A549 (cell line): Measurements from ENCODE around the gene AP4S1. TPM values are rescaled to one million over a fixed set of nuclear protein-coding genes. Genes with fewer than 3 reads are reported as not detected.

Experiments
- ATAC-seq, 2 experiments: fragments of 200-7000 bp in 1 of 2; fragments of >200 bp in 1 of 2; cut with Nextera tagmentation in 1 of 2; cut with Tn5 transposase in 1 of 2; 3 replicates each; pipeline versions ENCODE4 v1.8.0 to v1.9.1; 2018 to 2020; ENCODE audit warnings: mild to moderate bottlenecking in 1 of 2, moderate library complexity in 1 of 2
- CTCF ChIA-PET: fragments of 300-600 bp; sonication (Branson Sonifier 250); formaldehyde crosslinking; extraction: SDS; loops from one replicate; lab custom pipeline; 2021; ENCODE audit warnings: antibody characterized with exemption, inconsistent platforms; lab: Yijun Ruan, JAX
- POLR2A ChIA-PET: fragments of 350-600 bp; formaldehyde crosslinking; extraction: SDS; loops from one replicate; lab custom pipeline; 2021; ENCODE audit warnings: antibody characterized with exemption, inconsistent platforms; lab: Yijun Ruan, JAX
- DNase-seq, 2 experiments: peaks; one replicate each; pipeline versions ENCODE4 v3.0.0 to v3.0.0-alpha.2; 2011 to 2016; ENCODE audit warnings: low read depth in 1 of 2, low spot score in 1 of 2
- FAIRE-seq: peaks from 2 replicates; lab custom pipeline; 2011; peaks lifted over from hg19 to GRCh38; lab: Jason Lieb, UNC
- H3K27ac ChIP-seq, 2 experiments: fragments of >200 bp; sonication (Bioruptor Twin); formaldehyde crosslinking; 3 replicates each; pipeline ENCODE4 v1.5.1; 2016 to 2017
- H3K4me1 ChIP-seq: fragments of >200 bp; sonication (Bioruptor Twin); formaldehyde crosslinking; 3 replicates; pipeline ENCODE4 v1.6.1; 2016
- H3K4me2 ChIP-seq: fragments of >200 bp; sonication (Bioruptor Twin); formaldehyde crosslinking; 3 replicates; pipeline ENCODE4 v1.6.1; 2016
- H3K4me3 ChIP-seq: fragments of >200 bp; sonication (Bioruptor Twin); formaldehyde crosslinking; 3 replicates; pipeline ENCODE4 v1.5.1; 2016
- H3K9me3 ChIP-seq: fragments of >200 bp; sonication (Bioruptor Twin); formaldehyde crosslinking; 3 replicates; pipeline ENCODE4 v1.6.1; 2016
- BHLHE40 ChIP-seq: IDR thresholded peaks from 2 replicates; pipeline ENCODE4 v1.6.1; 2012; ENCODE audit warnings: low read depth, low read length, inconsistent platforms
- CBX2 ChIP-seq: fragments of 200-600 bp; sonication (generic); IDR thresholded peaks from 2 replicates; pipeline ENCODE4 v1.6.1; 2016; ENCODE audit warnings: low read depth, mild to moderate bottlenecking, borderline replicate concordance
- CEBPB ChIP-seq, 2 experiments: fragments of >200 bp in 1 of 2; sonication (Bioruptor Twin) in 1 of 2; formaldehyde crosslinking in 1 of 2; IDR thresholded peaks; 2 replicates each; pipeline ENCODE4 v1.6.1; 2012 to 2016
- ESRRA ChIP-seq: fragments of 150-350 bp; IDR thresholded peaks from 2 replicates; pipeline ENCODE4 v1.6.1; 2014; ENCODE audit warnings: mild to moderate bottlenecking, low read length, borderline replicate concordance
- FOSB ChIP-seq: fragments of 250-450 bp; sonication (Bioruptor Pico); IDR thresholded peaks from 2 replicates; pipeline ENCODE4 v1.5.0; 2020; ENCODE audit warnings: mild to moderate bottlenecking, moderate library complexity
- FOSL2 ChIP-seq, 2 experiments: fragments of 450-650 bp in 1 of 2; fragments of >200 bp in 1 of 2; sonication (Bioruptor Twin) in 1 of 2; formaldehyde crosslinking; IDR thresholded peaks; 2 replicates each; pipeline versions ENCODE4 v1.5.0 to v1.6.1; 2016 to 2020; ENCODE audit warnings: mild to moderate bottlenecking in 1 of 2, moderate library complexity in 1 of 2
- GATA3 ChIP-seq: IDR thresholded peaks from 2 replicates; pipeline ENCODE4 v1.6.1; 2012; ENCODE audit warnings: borderline replicate concordance
- HDAC2 ChIP-seq: fragments of 200-600 bp; sonication (generic); IDR thresholded peaks from 2 replicates; pipeline ENCODE4 v1.6.1; 2016
- HEYL ChIP-seq: fragments of 250-450 bp; sonication (Bioruptor Pico); IDR thresholded peaks from 2 replicates; pipeline ENCODE4 v1.8.0; 2021; ENCODE audit warnings: mild to moderate bottlenecking, moderate library complexity
- HOXA7 ChIP-seq: fragments of 250-450 bp; sonication (Bioruptor Pico); IDR thresholded peaks from 2 replicates; pipeline ENCODE4 v1.5.0; 2020; ENCODE audit warnings: mild to moderate bottlenecking, moderate library complexity
- HOXB5 ChIP-seq: fragments of 250-450 bp; sonication (Bioruptor Pico); IDR thresholded peaks from 2 replicates; pipeline ENCODE4 v1.5.0; 2020; ENCODE audit warnings: mild to moderate bottlenecking, moderate library complexity
- MAFK ChIP-seq: fragments of 450-650 bp; IDR thresholded peaks from 2 replicates; pipeline ENCODE4 v1.6.1; 2014; ENCODE audit not compliant: partially characterized antibody
- NFE2L2 ChIP-seq: fragments of 150-350 bp; conservative IDR thresholded peaks from 2 replicates; pipeline ENCODE4 v1.6.1; 2014; ENCODE audit warnings: low read length
- PHF8 ChIP-seq: fragments of 200-600 bp; sonication (generic); IDR thresholded peaks from 2 replicates; pipeline ENCODE4 v1.6.1; 2016; ENCODE audit warnings: low read depth, mild to moderate bottlenecking, antibody characterized with exemption, moderate library complexity, borderline replicate concordance
- POLR2AphosphoS2 ChIP-seq: conservative IDR thresholded peaks from 2 replicates; pipeline ENCODE4 v1.6.1; 2012; ENCODE audit warnings: low read length, improper control_type of control experiment, inconsistent platforms
- RAD21 ChIP-seq, 2 experiments: fragments of >200 bp in 1 of 2; sonication (Bioruptor Twin) in 1 of 2; formaldehyde crosslinking in 1 of 2; IDR thresholded peaks in 1 of 2; conservative IDR thresholded peaks in 1 of 2; 2 replicates in 1 of 2; 3 replicates in 1 of 2; pipeline ENCODE4 v1.6.1; 2012 to 2018; ENCODE audit warnings: inconsistent platforms in 1 of 2
- RCOR1 ChIP-seq: fragments of 150-350 bp; IDR thresholded peaks from 2 replicates; pipeline ENCODE4 v1.6.1; 2014; ENCODE audit warnings: antibody characterized with exemption, low read length, low read depth
- RNF2 ChIP-seq: fragments of 200-600 bp; sonication (generic); IDR thresholded peaks from 2 replicates; pipeline ENCODE4 v1.6.1; 2016; ENCODE audit warnings: low read depth, mild to moderate bottlenecking, antibody characterized with exemption, moderate library complexity, borderline replicate concordance
- SREBF2 ChIP-seq: fragments of 450-650 bp; IDR thresholded peaks from 2 replicates; pipeline ENCODE4 v1.6.1; 2014; ENCODE audit warnings: mild to moderate bottlenecking, moderate library complexity
- ZC3H11A ChIP-seq: fragments of 450-650 bp; IDR thresholded peaks from 2 replicates; pipeline ENCODE4 v1.6.1; 2014; ENCODE audit warnings: antibody characterized with exemption, mild to moderate bottlenecking
- ZNF302 ChIP-seq: fragments of 250-450 bp; sonication (Bioruptor Pico); IDR thresholded peaks from 2 replicates; pipeline ENCODE4 v1.9.0; 2021; ENCODE audit warnings: inconsistent platforms, mild to moderate bottlenecking, moderate library complexity
- ZSCAN20 ChIP-seq: fragments of 250-450 bp; sonication (Bioruptor Pico); IDR thresholded peaks from 2 replicates; pipeline ENCODE4 v1.8.0; 2022; ENCODE audit warnings: mild to moderate bottlenecking, moderate library complexity
- WGBS: methylation state at CpG from one replicate; pipeline ENCODE4 v1.1.6; 2017; ENCODE audit errors: missing lambda C conversion rate; 5-methylcytosine and 5-hydroxymethylcytosine counted together
- polyA plus RNA-seq, 4 experiments: library from polyadenylated mRNA; depleted of rRNA in 3 of 4; stranded (reverse); fragments of >200 nt; fragmentation: RNase III in 1 of 4; extraction: RNeasy Plus Mini Kit Qiagen cat#74134 plus additional on column Dnase treatment in 1 of 4; gene quantifications; 2 replicates in 3 of 4; 3 replicates in 1 of 4; pipeline ENCODE4 v1.2.3, GENCODE V29; 2011 to 2017
- TF ChIP-seq, protein P1 (sequence below): fragments of >200 bp; sonication (Bioruptor Twin); formaldehyde crosslinking; IDR thresholded peaks from 3 replicates; pipeline ENCODE4 v1.6.1; 2016
- TF ChIP-seq, protein P2 (sequence below): fragments of 150-350 bp; IDR thresholded peaks from 2 replicates; pipeline ENCODE4 v1.6.1; 2014; ENCODE audit warnings: low read depth, mild to moderate bottlenecking, low read length
- TF ChIP-seq, protein P3 (sequence below): IDR thresholded peaks from 2 replicates; pipeline ENCODE4 v1.6.1; 2012
- TF ChIP-seq, protein P4 (sequence below): fragments of >200 bp; sonication (Bioruptor Twin); formaldehyde crosslinking; IDR thresholded peaks from 2 replicates; pipeline ENCODE4 v1.6.1; 2016
- TF ChIP-seq, protein P5 (sequence below): IDR thresholded peaks from 2 replicates; pipeline ENCODE4 v1.6.1; 2012

AP4S1 gene
- polyA plus RNA-seq, 2 of the 4 experiments (the other 2 are of a cell fraction), result 12.4 to 13.4 TPM

DNA sequence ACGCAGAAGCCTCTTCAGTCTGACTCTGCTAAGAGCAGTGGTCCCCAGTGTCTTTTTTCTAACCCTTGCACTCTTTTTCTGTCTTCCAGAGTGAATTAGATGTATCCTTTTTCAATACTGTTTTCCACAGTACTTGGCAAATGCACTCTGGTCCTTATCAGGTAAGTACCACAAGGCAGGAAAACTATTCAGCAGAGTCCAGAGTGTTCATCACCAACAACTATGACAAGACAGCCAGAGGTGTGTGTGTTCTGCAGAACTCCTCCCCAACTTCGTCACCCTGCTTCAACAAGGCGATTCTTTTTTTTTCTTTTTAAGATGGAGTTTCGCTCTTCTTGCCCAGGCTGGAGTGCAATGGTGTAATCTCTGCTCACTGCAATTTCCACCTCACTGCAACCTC lies 55.0 kb downstream of the AP4S1 start (continued):
- TF ChIP-seq RAD21 (conservative IDR thresholded peaks at IDR 0.05 in 1 of 2, IDR thresholded peaks at IDR 0.05 in 1 of 2), result no peak

DNA sequence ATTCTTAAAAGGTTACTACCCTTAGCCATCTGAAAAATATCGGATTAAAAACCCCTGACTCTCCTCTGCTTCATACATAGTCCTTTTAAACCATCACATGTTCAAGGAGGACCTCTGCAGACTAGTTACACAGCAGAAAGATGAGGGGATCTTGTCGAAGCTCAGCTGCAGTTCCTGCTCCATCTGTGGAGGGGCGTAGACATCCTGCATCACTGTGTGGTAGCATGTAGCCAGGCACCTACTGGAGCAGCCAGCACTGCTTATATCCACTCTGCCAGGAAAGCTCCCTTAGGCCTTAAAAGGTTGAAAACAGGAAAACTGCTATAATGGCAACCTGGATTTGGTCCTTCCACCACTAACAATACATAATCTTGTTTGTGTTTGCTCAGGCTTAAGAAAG lies 58.3 kb downstream of the AP4S1 start:
- CTCF ChIA-PET, result interaction anchor here (1.4 to 3.8 kb wide), 3 partner anchors 16 to 101 kb away, joined by 3 to 68 read pairs (median 4); no protein-coding TSS in a partner anchor
- 81% methylated on average over 3 of the region's 3 CpGs for WGBS
- ATAC-seq (0 out of 6 replicates have a peak, but pooled peaks of 1 of the 2 experiments have one; percentile 24), FAIRE-seq (no peak), DNase-seq (no peak)
- TF ChIP-seq ZNF302 (CRISPR knock-in tag) (no peak), HDAC2 (no peak), ZC3H11A (no peak), SREBF2 (no peak), RCOR1 (no peak), HOXB5 (CRISPR knock-in tag) (no peak), ESRRA (no peak), HOXA7 (CRISPR knock-in tag) (no peak), NFE2L2 (no peak), FOSB (CRISPR knock-in tag) (no peak), PHF8 (no peak), BHLHE40 (no peak)
- TF ChIP-seq, protein P1, sequence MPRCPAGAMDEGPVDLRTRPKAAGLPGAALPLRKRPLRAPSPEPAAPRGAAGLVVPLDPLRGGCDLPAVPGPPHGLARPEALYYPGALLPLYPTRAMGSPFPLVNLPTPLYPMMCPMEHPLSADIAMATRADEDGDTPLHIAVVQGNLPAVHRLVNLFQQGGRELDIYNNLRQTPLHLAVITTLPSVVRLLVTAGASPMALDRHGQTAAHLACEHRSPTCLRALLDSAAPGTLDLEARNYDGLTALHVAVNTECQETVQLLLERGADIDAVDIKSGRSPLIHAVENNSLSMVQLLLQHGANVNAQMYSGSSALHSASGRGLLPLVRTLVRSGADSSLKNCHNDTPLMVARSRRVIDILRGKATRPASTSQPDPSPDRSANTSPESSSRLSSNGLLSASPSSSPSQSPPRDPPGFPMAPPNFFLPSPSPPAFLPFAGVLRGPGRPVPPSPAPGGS, result no peak
- Histone ChIP-seq H3K27ac (no peak overlapping the region), H3K4me1 (peaks cover 11% of the 10 kb centered on the region), H3K4me3 (no peak overlapping the region), H3K9me3 (no peaks in the 10 kb centered on the region), H3K4me2 (no peak overlapping the region)
- POLR2A ChIA-PET, result no interaction called here

DNA sequence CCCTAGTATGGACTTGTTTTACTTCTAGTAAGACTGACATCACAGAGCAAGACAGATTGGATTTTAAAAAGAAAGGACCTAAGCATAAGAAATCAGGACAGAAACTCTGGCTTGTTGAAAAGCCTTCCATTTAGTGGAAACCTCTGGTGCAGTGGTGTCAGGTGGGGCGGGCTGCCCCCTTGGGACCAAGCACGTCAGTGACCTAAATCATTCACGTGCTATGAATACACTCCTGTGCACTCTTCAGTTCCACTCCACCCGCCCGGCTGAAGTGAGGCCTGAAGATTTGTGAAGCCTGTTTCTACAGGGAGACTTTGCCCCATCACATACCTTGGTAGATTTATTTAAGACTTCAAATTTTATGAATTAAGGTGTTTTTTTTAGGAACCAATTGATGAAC lies 58.9 kb downstream of the AP4S1 start:
- Histone ChIP-seq H3K4me3 (no peak overlapping the region), H3K4me2 (no peak overlapping the region), H3K4me1 (peaks cover 11% of the 10 kb centered on the region)
- CTCF ChIA-PET, result interaction anchor here (1.4 to 3.8 kb wide), 2 partner anchors 16 to 102 kb away, joined by 3 to 68 read pairs; no protein-coding TSS in a partner anchor
- POLR2A ChIA-PET, result no interaction called here
- no peak; a peak in 1 of 6 replicates for ATAC-seq
- WGBS, result 87% methylated on average over 5 of the region's 5 CpGs
- TF ChIP-seq, protein P2, sequence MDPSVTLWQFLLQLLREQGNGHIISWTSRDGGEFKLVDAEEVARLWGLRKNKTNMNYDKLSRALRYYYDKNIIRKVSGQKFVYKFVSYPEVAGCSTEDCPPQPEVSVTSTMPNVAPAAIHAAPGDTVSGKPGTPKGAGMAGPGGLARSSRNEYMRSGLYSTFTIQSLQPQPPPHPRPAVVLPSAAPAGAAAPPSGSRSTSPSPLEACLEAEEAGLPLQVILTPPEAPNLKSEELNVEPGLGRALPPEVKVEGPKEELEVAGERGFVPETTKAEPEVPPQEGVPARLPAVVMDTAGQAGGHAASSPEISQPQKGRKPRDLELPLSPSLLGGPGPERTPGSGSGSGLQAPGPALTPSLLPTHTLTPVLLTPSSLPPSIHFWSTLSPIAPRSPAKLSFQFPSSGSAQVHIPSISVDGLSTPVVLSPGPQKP, result no peak
- TF ChIP-seq RAD21 (conservative IDR thresholded peaks at IDR 0.05 in 1 of 2, IDR thresholded peaks at IDR 0.05 in 1 of 2) (peak in 1 of 2 experiments; percentile 12; a peak in 1 of 5 replicates), RCOR1 (no peak), FOSB (CRISPR knock-in tag) (no peak)
- TF ChIP-seq, all 56 proteins: peak for 1
- no peaks in the 10 kb centered on the region for H3K9me3 ChIP-seq
- H3K27ac ChIP-seq, result no peak overlapping the region
- DNase-seq (no peak), FAIRE-seq (no peak)

DNA sequence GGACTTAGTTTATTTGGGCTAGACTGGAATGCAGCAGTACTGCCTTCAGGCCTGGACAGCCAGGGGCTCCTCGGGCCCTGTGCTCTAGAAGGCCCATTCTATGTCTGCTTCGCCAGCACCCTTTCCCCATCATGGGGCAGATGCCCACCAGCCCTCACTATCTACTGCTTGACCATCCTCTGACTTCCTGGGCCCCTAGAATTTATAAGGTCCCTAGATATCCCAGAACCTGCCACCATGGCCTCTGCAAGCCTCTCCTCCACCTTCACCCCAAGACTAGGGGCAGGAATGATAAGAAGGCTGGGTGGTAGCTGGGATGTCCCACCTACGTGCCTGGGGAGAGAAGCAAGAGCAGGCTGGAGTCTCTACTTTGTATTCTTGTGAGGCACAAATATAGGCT lies 59.6 kb downstream of the AP4S1 start:
- H3K9me3 ChIP-seq, result no peaks in the 10 kb centered on the region
- ChIA-PET CTCF (interaction anchor here (1.0 kb wide), 1 partner anchor 105 kb away, joined by 3 read pairs; no protein-coding TSS in a partner anchor), POLR2A (no interaction called here)
- peaks cover 7% of the 10 kb centered on the region for H3K4me1 ChIP-seq
- no peak for ATAC-seq
- H3K4me2 ChIP-seq, result no peak overlapping the region
- 91% methylated on average over 3 of the region's 3 CpGs for WGBS
- H3K4me3 ChIP-seq, result no peak overlapping the region
- no peak for DNase-seq
- no peak overlapping the region for H3K27ac ChIP-seq
- no peak for FAIRE-seq
- TF ChIP-seq RNF2 (no peak), CEBPB (IDR thresholded peaks at IDR 0.05) (no peak), ESRRA (no peak), BHLHE40 (no peak), ZSCAN20 (CRISPR knock-in tag) (no peak), POLR2AphosphoS2 (no peak), FOSL2 (IDR thresholded peaks at IDR 0.05) (no peak), FOSL2 (CRISPR knock-in tag; IDR thresholded peaks at IDR 0.05) (no peak), GATA3 (no peak), HEYL (no peak), MAFK (no peak), CBX2 (no peak)
- TF ChIP-seq, protein P1, result no peak
- TF ChIP-seq, protein P3, sequence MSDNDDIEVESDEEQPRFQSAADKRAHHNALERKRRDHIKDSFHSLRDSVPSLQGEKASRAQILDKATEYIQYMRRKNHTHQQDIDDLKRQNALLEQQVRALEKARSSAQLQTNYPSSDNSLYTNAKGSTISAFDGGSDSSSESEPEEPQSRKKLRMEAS, result no peak
- TF ChIP-seq, protein P4, sequence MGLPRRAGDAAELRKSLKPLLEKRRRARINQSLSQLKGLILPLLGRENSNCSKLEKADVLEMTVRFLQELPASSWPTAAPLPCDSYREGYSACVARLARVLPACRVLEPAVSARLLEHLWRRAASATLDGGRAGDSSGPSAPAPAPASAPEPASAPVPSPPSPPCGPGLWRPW, result no peak
- TF ChIP-seq, protein P5, sequence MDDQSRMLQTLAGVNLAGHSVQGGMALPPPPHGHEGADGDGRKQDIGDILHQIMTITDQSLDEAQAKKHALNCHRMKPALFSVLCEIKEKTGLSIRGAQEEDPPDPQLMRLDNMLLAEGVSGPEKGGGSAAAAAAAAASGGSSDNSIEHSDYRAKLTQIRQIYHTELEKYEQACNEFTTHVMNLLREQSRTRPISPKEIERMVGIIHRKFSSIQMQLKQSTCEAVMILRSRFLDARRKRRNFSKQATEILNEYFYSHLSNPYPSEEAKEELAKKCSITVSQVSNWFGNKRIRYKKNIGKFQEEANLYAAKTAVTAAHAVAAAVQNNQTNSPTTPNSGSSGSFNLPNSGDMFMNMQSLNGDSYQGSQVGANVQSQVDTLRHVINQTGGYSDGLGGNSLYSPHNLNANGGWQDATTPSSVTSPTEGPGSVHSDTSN, result no peak
